ENCODE results near the gene BAZ2B. TPM values are rescaled to one million over a fixed set of nuclear protein-coding genes. Genes with fewer than 3 reads are reported as not detected.
"Not testable (repeated sequence)": the region's sequence is repeated elsewhere in the genome, so short reads cannot be mapped to it uniquely, and the experiment has no call there.

The BAZ2B gene
- total RNA-seq, 4 donors from 2014 or later: 94.5 to 237 (median 145) TPM

- Histone ChIP-seq H3K27ac (no peak overlapping the region), H3K36me3 (no peaks in the 10 kb centered on the region), H3K4me3 (no peak overlapping the region), H3K4me1 (no peaks in the 10 kb centered on the region), H3K9me3 (peaks cover 0 to 12% of the 10 kb centered on the region in 2 donors), H3K27me3 (no peaks in the 10 kb centered on the region)
- no peak for DNase-seq
- intact Hi-C loops (cut with DNase I; ENCODE audit: low total_unique reads): no loop called here
- TF ChIP-seq POLR2A (IDR thresholded peaks at IDR 0.05) (no peak), CTCF (IDR thresholded peaks at IDR 0.05) (no peak)
Observed at GRCh38 chr2:159539701-159540100, 76.6 kb downstream of the BAZ2B start.

GRCh38 chr2:159538801-159539200 is 77.5 kb downstream of the BAZ2B start:
- DNase-seq: no peak
- no peaks in the 10 kb centered on the region for H3K4me1 ChIP-seq
- intact Hi-C loops (cut with DNase I; ENCODE audit: low total_unique reads): no loop called here
- H3K27ac ChIP-seq: no peak overlapping the region
- H3K27me3 ChIP-seq: no peaks in the 10 kb centered on the region
- TF ChIP-seq CTCF (IDR thresholded peaks at IDR 0.05) (no peak), POLR2A (IDR thresholded peaks at IDR 0.05) (no peak)
- H3K36me3 ChIP-seq: no peaks in the 10 kb centered on the region
- peaks cover 0 to 12% of the 10 kb centered on the region in 2 donors for H3K9me3 ChIP-seq
- no peak overlapping the region for H3K4me3 ChIP-seq

DNA sequence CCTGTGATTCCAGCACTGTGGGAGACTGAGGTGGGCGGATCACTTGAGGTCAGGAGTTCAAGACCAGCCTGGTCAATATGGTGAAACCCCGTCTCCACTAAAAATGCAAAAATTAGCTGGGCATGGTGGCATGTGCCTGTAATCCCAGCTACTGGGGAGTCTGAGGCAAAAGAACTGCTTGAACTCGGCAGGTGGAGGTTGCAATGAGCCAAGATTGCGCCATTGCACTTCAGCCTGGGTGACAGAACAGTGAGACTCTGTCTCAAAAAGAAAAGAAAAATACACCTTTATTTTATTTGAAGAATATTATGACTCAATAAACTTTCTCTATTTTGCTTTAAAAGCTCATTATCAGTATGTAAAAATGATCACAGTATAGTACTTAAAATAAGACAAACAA is 81.1 kb downstream of the BAZ2B start:
- intact Hi-C loops (cut with DNase I; ENCODE audit: low total_unique reads); H3K36me3 ChIP-seq; H3K27ac ChIP-seq; H3K9me3 ChIP-seq; H3K4me3 ChIP-seq; DNase-seq; H3K27me3 ChIP-seq; H3K4me1 ChIP-seq: not testable (repeated sequence)

DNA sequence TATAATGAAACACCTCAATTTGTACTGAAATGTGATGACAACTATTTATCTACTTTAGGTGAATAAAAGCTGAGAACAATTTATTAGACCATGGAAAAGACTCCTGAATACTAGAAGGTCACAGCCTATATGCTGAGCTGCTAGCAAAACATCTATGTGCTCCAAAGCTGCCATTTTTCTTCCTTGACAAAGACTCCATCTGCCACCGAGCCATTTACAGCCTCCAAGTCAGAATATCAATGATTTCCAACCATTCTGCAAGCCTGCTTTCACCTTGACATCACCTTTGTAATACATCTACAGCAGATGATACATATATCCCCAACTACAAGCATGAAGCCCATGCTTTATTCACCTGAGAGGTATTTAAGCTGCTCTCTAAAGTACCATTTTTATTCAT is 84.9 kb downstream of the BAZ2B start:
- DNase-seq: no peak
- no peaks in the 10 kb centered on the region for H3K27me3 ChIP-seq
- no peak overlapping the region for H3K4me3 ChIP-seq
- TF ChIP-seq CTCF (IDR thresholded peaks at IDR 0.05) (no peak), POLR2A (IDR thresholded peaks at IDR 0.05) (no peak)
- intact Hi-C loops (cut with DNase I; ENCODE audit: low total_unique reads): no loop called here
- H3K9me3 ChIP-seq: no peaks in the 10 kb centered on the region
- H3K4me1 ChIP-seq: peaks cover 0 to 3% of the 10 kb centered on the region in 2 donors
- H3K27ac ChIP-seq: no peak overlapping the region
- H3K36me3 ChIP-seq: no peaks in the 10 kb centered on the region

GRCh38 chr2:159526433-159526832 is 89.9 kb downstream of the BAZ2B start:
- no peak for DNase-seq
- Histone ChIP-seq H3K27ac (no peak overlapping the region), H3K27me3 (no peaks in the 10 kb centered on the region), H3K4me1 (peaks cover 0 to 3% of the 10 kb centered on the region in 2 donors), H3K4me3 (no peak overlapping the region), H3K36me3 (peaks cover 0 to 2% of the 10 kb centered on the region in 2 donors), H3K9me3 (no peaks in the 10 kb centered on the region)
- TF ChIP-seq CTCF (IDR thresholded peaks at IDR 0.05): no peak
- TF ChIP-seq POLR2A (IDR thresholded peaks at IDR 0.05): no peak
- intact Hi-C loops (cut with DNase I; ENCODE audit: low total_unique reads): no loop called here

GRCh38 chr2:159525012-159525411 is 91.3 kb downstream of the BAZ2B start:
- intact Hi-C loops (cut with DNase I; ENCODE audit: low total_unique reads): no loop called here
- no peak overlapping the region for H3K4me3 ChIP-seq
- H3K9me3 ChIP-seq: no peaks in the 10 kb centered on the region
- no peak for DNase-seq
- H3K4me1 ChIP-seq: peaks cover 0 to 7% of the 10 kb centered on the region in 2 donors
- H3K36me3 ChIP-seq: peaks cover 0 to 2% of the 10 kb centered on the region in 2 donors
- no peak overlapping the region for H3K27ac ChIP-seq
- no peaks in the 10 kb centered on the region for H3K27me3 ChIP-seq
- TF ChIP-seq CTCF (IDR thresholded peaks at IDR 0.05) (no peak), POLR2A (IDR thresholded peaks at IDR 0.05) (no peak)
